Keratinocyte (primary cell): Measurements from ENCODE around the gene EDC3. TPM values are rescaled to one million over a fixed set of nuclear protein-coding genes. Genes with fewer than 3 reads are reported as not detected.

Source experiments
- DNase-seq: peaks from one replicate; pipeline ENCODE4 v3.0.0-alpha.2; 2011; ENCODE audit warnings: low read depth, missing footprints, low spot score
- FAIRE-seq: peaks from 2 replicates; lab custom pipeline; 2011; peaks lifted over from hg19 to GRCh38; lab: Jason Lieb, UNC
- H2AFZ ChIP-seq: 2 replicates; pipeline ENCODE4 v1.6.0; 2012; ENCODE audit warnings: low read length, control low read depth, inconsistent platforms; ENCODE audit not compliant: control insufficient read depth
- H3K27ac ChIP-seq: 2 replicates; pipeline ENCODE4 v1.5.1; 2011; ENCODE audit warnings: low read length; ENCODE audit not compliant: control insufficient read depth, insufficient read depth
- H3K27me3 ChIP-seq: 3 replicates; pipeline ENCODE4 v1.6.0; 2011; ENCODE audit warnings: low read length; ENCODE audit not compliant: control insufficient read depth, insufficient read depth; ENCODE audit errors: extremely low read depth
- H3K36me3 ChIP-seq, 2 experiments: 2 replicates in 1 of 2; 3 replicates in 1 of 2; pipeline ENCODE4 v1.5.1; 2011; ENCODE audit warnings: low read length in 2 of 2, mild to moderate bottlenecking in 1 of 2; ENCODE audit not compliant: control insufficient read depth in 2 of 2, insufficient read depth in 2 of 2; ENCODE audit errors: extremely low read depth in 1 of 2
- H3K4me1 ChIP-seq: 3 replicates; pipeline ENCODE4 v1.5.1; 2011; ENCODE audit warnings: low read length; ENCODE audit not compliant: control insufficient read depth, insufficient read depth; ENCODE audit errors: extremely low read depth
- H3K4me2 ChIP-seq: 3 replicates; pipeline ENCODE4 v1.6.0; 2011; ENCODE audit warnings: low read depth, low read length; ENCODE audit not compliant: control insufficient read depth, insufficient read depth; ENCODE audit errors: extremely low read depth
- H3K4me3 ChIP-seq, 3 experiments: fragments of 200-600 bp in 1 of 3; sonication (generic) in 1 of 3; 2 replicates in 2 of 3; 3 replicates in 1 of 3; pipeline ENCODE4 v1.5.1; 2011 to 2016; ENCODE audit warnings: low read length in 3 of 3, mild to moderate bottlenecking in 3 of 3, control low read depth in 2 of 3, inconsistent platforms in 1 of 3, low read depth in 1 of 3, mixed read lengths in 1 of 3, mixed run types in 1 of 3, moderate library complexity in 1 of 3; ENCODE audit not compliant: control insufficient read depth in 2 of 3, insufficient read depth in 2 of 3; ENCODE audit errors: extremely low read depth in 1 of 3
- H3K79me2 ChIP-seq: 2 replicates; pipeline ENCODE4 v1.6.0; 2012; ENCODE audit warnings: low read length; ENCODE audit not compliant: control insufficient read depth, insufficient read depth
- H3K9ac ChIP-seq: 3 replicates; pipeline ENCODE4 v1.6.0; 2011; ENCODE audit warnings: low read length; ENCODE audit not compliant: control insufficient read depth, insufficient read depth; ENCODE audit errors: extremely low read depth
- H3K9me1 ChIP-seq: 3 replicates; pipeline ENCODE4 v1.6.0; 2011; ENCODE audit warnings: low read length; ENCODE audit not compliant: control insufficient read depth, insufficient read depth; ENCODE audit errors: extremely low read depth
- H3K9me3 ChIP-seq: 2 replicates; pipeline ENCODE4 v1.5.1; 2012; ENCODE audit warnings: low read depth, low read length; ENCODE audit not compliant: control insufficient read depth
- H4K20me1 ChIP-seq: 3 replicates; pipeline ENCODE4 v1.6.0; 2011; ENCODE audit warnings: low read length; ENCODE audit not compliant: control insufficient read depth, insufficient read depth; ENCODE audit errors: extremely low read depth
- CTCF ChIP-seq, 3 experiments: IDR thresholded peaks in 1 of 3; conservative IDR thresholded peaks in 1 of 3; optimal IDR thresholded peaks in 1 of 3; 2 replicates in 2 of 3; 3 replicates in 1 of 3; pipeline versions ENCODE3 to v1.5.1; 2011; ENCODE audit warnings: low read length in 3 of 3, mild to moderate bottlenecking in 3 of 3, moderate library complexity in 2 of 3, control low read depth in 1 of 3, inconsistent platforms in 1 of 3; ENCODE audit not compliant: insufficient read depth in 2 of 3; ENCODE audit errors: extremely low read depth in 1 of 3
- EZH2 ChIP-seq: IDR thresholded peaks from one replicate; pipeline ENCODE4 v1.6.1; 2012; ENCODE audit warnings: inconsistent platforms, mild to moderate bottlenecking, low read length, moderate library complexity
- dilution Hi-C: fragments of 300-500 bp; cut with MboI; formaldehyde crosslinking; loops from one replicate; pipeline ENCODE4 v1.7.0; 2020; ENCODE audit warnings: low sequenced_read_pairs; ENCODE audit not compliant: extremely low pct_ligation_motif_present
- polyA plus RNA-seq, 5 experiments: library from polyadenylated mRNA; depleted of rRNA in 3 of 5; stranded (reverse) in 3 of 5; stranded (forward) in 1 of 5; unstranded in 1 of 5; fragments of >200 nt; gene quantifications; 1 replicate in 1 of 5; 2 replicates in 3 of 5; 3 replicates in 1 of 5; pipeline versions ENCODE4 v1.2.1 to v1.2.3, GENCODE V29; 2011 to 2012; ENCODE audit warnings: missing spikeins in 2 of 5, low read depth in 1 of 5, low replicate concordance in 1 of 5

The EDC3 gene
- polyA plus RNA-seq, 1 donor (not counting 4 experiments of a cell fraction or from before 2014, with no cell fraction given): 33.6 TPM

GRCh38 chr15:74620636-74621545, 74.9 kb downstream of the EDC3 start:
- FAIRE-seq: peak; percentile 52
- Histone ChIP-seq H4K20me1 (peaks cover 44% of the 10 kb centered on the region), H2AFZ (no peak overlapping the region), H3K9me3 (no peaks in the 10 kb centered on the region), H3K27me3 (no peaks in the 10 kb centered on the region), H3K27ac (no peak overlapping the region), H3K36me3 (peaks cover 58 to 71% of the 10 kb centered on the region in 2 experiments), H3K9ac (no peak overlapping the region), H3K79me2 (peaks cover 76% of the 10 kb centered on the region), H3K4me2 (no peak overlapping the region), H3K9me1 (no peaks in the 10 kb centered on the region), H3K4me3 (no peak overlapping the region), H3K4me1 (peaks cover 22% of the 10 kb centered on the region)
- TF ChIP-seq EZH2 (no peak), CTCF (optimal IDR thresholded peaks at IDR 0.05 in 1 of 3, IDR thresholded peaks at IDR 0.05 in 1 of 3, conservative IDR thresholded peaks at IDR 0.05 in 1 of 3; ENCODE audit: extremely low read depth in 1 of 3, insufficient read depth in 2 of 3, low read length in 3 of 3) (peak; percentile 99 to 100 (median 100))
- DNase-seq: no peak
- dilution Hi-C loops: no loop called here

GRCh38 chr15:74619916-74620635, 75.7 kb downstream of the EDC3 start:
- Histone ChIP-seq H3K4me1 (peaks cover 22% of the 10 kb centered on the region), H3K36me3 (peaks cover 54 to 63% of the 10 kb centered on the region in 2 experiments), H3K9me3 (no peaks in the 10 kb centered on the region), H3K27ac (no peak overlapping the region), H3K9ac (no peak overlapping the region), H4K20me1 (peaks cover 44% of the 10 kb centered on the region), H3K79me2 (peaks cover 79% of the 10 kb centered on the region), H3K9me1 (no peaks in the 10 kb centered on the region), H2AFZ (no peak overlapping the region), H3K4me2 (no peak overlapping the region), H3K27me3 (no peaks in the 10 kb centered on the region), H3K4me3 (no peak overlapping the region)
- dilution Hi-C loops: no loop called here
- TF ChIP-seq EZH2 (no peak), CTCF (optimal IDR thresholded peaks at IDR 0.05 in 1 of 3, IDR thresholded peaks at IDR 0.05 in 1 of 3, conservative IDR thresholded peaks at IDR 0.05 in 1 of 3; ENCODE audit: extremely low read depth in 1 of 3, insufficient read depth in 2 of 3, low read length in 3 of 3) (no peak)
- DNase-seq (no peak), FAIRE-seq (no peak)
